HG03432 (cell line): ENCODE measurements around the gene KLHL13.

Source experiments
- ATAC-seq: cut with Tn5 transposase; IDR thresholded peaks from one replicate; pipeline ENCODE4 v1.9.1; 2021; ENCODE audit warnings: mild to moderate bottlenecking, moderate library complexity; ENCODE audit not compliant: unreplicated experiment

The KLHL13 gene

GRCh38 chrX:117895418-117895817, 221.2 kb downstream of the KLHL13 start:
- ATAC-seq: peak; percentile 39

- no peak for ATAC-seq
These were observed 224.1 kb downstream of the KLHL13 start for GRCh38 chrX:117892469-117892868.

GRCh38 chrX:117871796-117872195, 244.8 kb downstream of the KLHL13 start:
- ATAC-seq: no peak

DNA sequence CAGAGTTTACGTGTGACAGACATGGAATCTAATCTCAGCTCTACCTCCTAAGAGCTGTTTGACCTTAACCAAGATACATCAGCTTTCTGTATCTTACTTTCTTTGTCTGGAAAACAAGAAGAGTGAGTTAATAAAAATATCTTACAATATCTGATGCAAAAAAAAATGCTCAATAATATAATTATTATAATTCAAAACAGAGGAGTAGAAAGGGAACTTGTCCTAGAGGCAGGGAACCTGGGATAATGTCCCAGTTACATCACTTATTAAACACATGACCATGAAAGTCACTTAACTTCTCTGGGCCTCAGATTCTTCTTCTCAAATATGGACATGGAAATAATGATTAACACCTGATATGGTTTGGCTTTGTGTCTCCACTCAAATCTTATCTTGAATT, 256.1 kb downstream of the KLHL13 start:
- no peak for ATAC-seq

DNA sequence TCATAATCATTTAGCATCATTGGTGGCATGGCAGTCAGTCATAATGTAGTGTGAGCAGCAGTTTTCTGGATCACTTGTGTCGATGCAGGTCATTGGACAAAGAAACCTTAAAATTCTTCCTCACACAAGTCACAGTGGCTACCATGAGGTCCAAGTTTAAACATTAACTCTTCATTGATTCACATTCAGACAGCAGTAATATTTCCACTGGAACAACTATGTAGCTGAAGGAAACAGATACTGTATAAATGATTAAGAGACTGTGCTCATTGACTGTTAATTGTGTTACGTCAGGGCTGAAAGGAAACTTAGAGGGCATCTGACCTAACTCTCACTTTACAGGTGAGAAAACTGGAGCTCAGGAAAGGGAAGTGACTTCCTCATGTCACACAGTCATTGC, 261.8 kb downstream of the KLHL13 start:
- no peak for ATAC-seq

DNA sequence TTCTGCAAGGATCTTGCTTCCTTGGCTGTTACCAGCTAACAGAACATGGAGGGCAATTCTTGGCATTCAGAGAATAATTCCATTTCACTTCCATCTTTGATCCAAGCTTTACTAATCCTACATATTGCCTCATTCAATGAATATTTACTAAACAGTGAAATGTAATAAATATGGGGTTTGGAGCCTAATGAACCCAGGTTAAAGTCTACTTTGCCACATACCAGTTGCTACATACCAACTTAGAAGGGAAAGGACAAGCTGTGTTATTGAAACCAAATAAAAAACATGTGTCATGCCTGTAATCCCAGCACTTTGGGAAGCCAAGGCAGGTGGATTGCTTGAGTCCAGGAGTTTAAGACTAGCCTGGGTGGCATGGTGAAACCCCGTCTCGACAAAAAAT, 265.6 kb downstream of the KLHL13 start:
- ATAC-seq: no peak
